Keratinocyte (primary cell): ENCODE measurements around the gene PIGZ. TPM values are rescaled to one million over a fixed set of nuclear protein-coding genes. Genes with fewer than 3 reads are reported as not detected.

ENCODE experiments used
- DNase-seq: peaks from one replicate; pipeline ENCODE4 v3.0.0-alpha.2; 2011; ENCODE audit warnings: low read depth, missing footprints, low spot score
- FAIRE-seq: peaks from 2 replicates; lab custom pipeline; 2011; peaks lifted over from hg19 to GRCh38; lab: Jason Lieb, UNC
- H2AFZ ChIP-seq: 2 replicates; pipeline ENCODE4 v1.6.0; 2012; ENCODE audit warnings: low read length, control low read depth, inconsistent platforms; ENCODE audit not compliant: control insufficient read depth
- H3K27ac ChIP-seq: 2 replicates; pipeline ENCODE4 v1.5.1; 2011; ENCODE audit warnings: low read length; ENCODE audit not compliant: control insufficient read depth, insufficient read depth
- H3K27me3 ChIP-seq: 3 replicates; pipeline ENCODE4 v1.6.0; 2011; ENCODE audit warnings: low read length; ENCODE audit not compliant: control insufficient read depth, insufficient read depth; ENCODE audit errors: extremely low read depth
- H3K36me3 ChIP-seq, 2 experiments: 2 replicates in 1 of 2; 3 replicates in 1 of 2; pipeline ENCODE4 v1.5.1; 2011; ENCODE audit warnings: low read length in 2 of 2, mild to moderate bottlenecking in 1 of 2; ENCODE audit not compliant: control insufficient read depth in 2 of 2, insufficient read depth in 2 of 2; ENCODE audit errors: extremely low read depth in 1 of 2
- H3K4me1 ChIP-seq: 3 replicates; pipeline ENCODE4 v1.5.1; 2011; ENCODE audit warnings: low read length; ENCODE audit not compliant: control insufficient read depth, insufficient read depth; ENCODE audit errors: extremely low read depth
- H3K4me2 ChIP-seq: 3 replicates; pipeline ENCODE4 v1.6.0; 2011; ENCODE audit warnings: low read depth, low read length; ENCODE audit not compliant: control insufficient read depth, insufficient read depth; ENCODE audit errors: extremely low read depth
- H3K4me3 ChIP-seq, 3 experiments: fragments of 200-600 bp in 1 of 3; sonication (generic) in 1 of 3; 2 replicates in 2 of 3; 3 replicates in 1 of 3; pipeline ENCODE4 v1.5.1; 2011 to 2016; ENCODE audit warnings: low read length in 3 of 3, mild to moderate bottlenecking in 3 of 3, control low read depth in 2 of 3, inconsistent platforms in 1 of 3, low read depth in 1 of 3, mixed read lengths in 1 of 3, mixed run types in 1 of 3, moderate library complexity in 1 of 3; ENCODE audit not compliant: control insufficient read depth in 2 of 3, insufficient read depth in 2 of 3; ENCODE audit errors: extremely low read depth in 1 of 3
- H3K79me2 ChIP-seq: 2 replicates; pipeline ENCODE4 v1.6.0; 2012; ENCODE audit warnings: low read length; ENCODE audit not compliant: control insufficient read depth, insufficient read depth
- H3K9ac ChIP-seq: 3 replicates; pipeline ENCODE4 v1.6.0; 2011; ENCODE audit warnings: low read length; ENCODE audit not compliant: control insufficient read depth, insufficient read depth; ENCODE audit errors: extremely low read depth
- H3K9me1 ChIP-seq: 3 replicates; pipeline ENCODE4 v1.6.0; 2011; ENCODE audit warnings: low read length; ENCODE audit not compliant: control insufficient read depth, insufficient read depth; ENCODE audit errors: extremely low read depth
- H3K9me3 ChIP-seq: 2 replicates; pipeline ENCODE4 v1.5.1; 2012; ENCODE audit warnings: low read depth, low read length; ENCODE audit not compliant: control insufficient read depth
- H4K20me1 ChIP-seq: 3 replicates; pipeline ENCODE4 v1.6.0; 2011; ENCODE audit warnings: low read length; ENCODE audit not compliant: control insufficient read depth, insufficient read depth; ENCODE audit errors: extremely low read depth
- CTCF ChIP-seq, 3 experiments: IDR thresholded peaks in 1 of 3; conservative IDR thresholded peaks in 1 of 3; optimal IDR thresholded peaks in 1 of 3; 2 replicates in 2 of 3; 3 replicates in 1 of 3; pipeline versions ENCODE3 to v1.5.1; 2011; ENCODE audit warnings: low read length in 3 of 3, mild to moderate bottlenecking in 3 of 3, moderate library complexity in 2 of 3, control low read depth in 1 of 3, inconsistent platforms in 1 of 3; ENCODE audit not compliant: insufficient read depth in 2 of 3; ENCODE audit errors: extremely low read depth in 1 of 3
- EZH2 ChIP-seq: IDR thresholded peaks from one replicate; pipeline ENCODE4 v1.6.1; 2012; ENCODE audit warnings: inconsistent platforms, mild to moderate bottlenecking, low read length, moderate library complexity
- dilution Hi-C: fragments of 300-500 bp; cut with MboI; formaldehyde crosslinking; loops from one replicate; pipeline ENCODE4 v1.7.0; 2020; ENCODE audit warnings: low sequenced_read_pairs; ENCODE audit not compliant: extremely low pct_ligation_motif_present
- polyA plus RNA-seq, 5 experiments: library from polyadenylated mRNA; depleted of rRNA in 3 of 5; stranded (reverse) in 3 of 5; stranded (forward) in 1 of 5; unstranded in 1 of 5; fragments of >200 nt; gene quantifications; 1 replicate in 1 of 5; 2 replicates in 3 of 5; 3 replicates in 1 of 5; pipeline versions ENCODE4 v1.2.1 to v1.2.3, GENCODE V29; 2011 to 2012; ENCODE audit warnings: missing spikeins in 2 of 5, low read depth in 1 of 5, low replicate concordance in 1 of 5

PIGZ gene
- polyA plus RNA-seq, 1 donor (not counting 4 experiments of a cell fraction or from before 2014, with no cell fraction given): 1.4 TPM

DNA sequence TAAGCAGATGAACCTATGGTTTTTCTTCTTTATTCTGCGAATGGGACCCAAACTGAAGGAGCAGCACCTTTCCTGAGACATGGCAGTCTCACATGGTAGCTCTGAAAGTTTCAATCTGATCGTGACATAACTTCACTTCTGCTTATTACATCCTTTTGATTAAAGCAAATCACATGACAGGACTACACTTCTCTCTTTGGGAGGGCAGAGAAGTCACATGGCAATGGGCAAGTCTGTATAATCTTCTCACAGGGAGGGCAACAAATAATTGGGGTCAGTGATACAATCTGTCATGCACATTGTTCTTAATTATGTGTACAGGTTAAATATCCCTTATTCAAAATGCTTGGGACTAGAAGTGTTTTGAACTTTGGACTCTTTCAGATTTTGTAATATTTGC lies 47.9 kb downstream of the PIGZ start:
- Histone ChIP-seq H3K9me1 (no peaks in the 10 kb centered on the region), H4K20me1 (no peaks in the 10 kb centered on the region), H3K4me1 (no peaks in the 10 kb centered on the region), H3K4me2 (no peak overlapping the region), H3K27ac (no peak overlapping the region), H2AFZ (no peak overlapping the region), H3K79me2 (no peaks in the 10 kb centered on the region), H3K9ac (no peak overlapping the region), H3K27me3 (no peaks in the 10 kb centered on the region), H3K36me3 (peaks cover 0 to 6% of the 10 kb centered on the region in 2 experiments), H3K4me3 (no peak overlapping the region), H3K9me3 (no peaks in the 10 kb centered on the region)
- TF ChIP-seq CTCF (optimal IDR thresholded peaks at IDR 0.05 in 1 of 3, IDR thresholded peaks at IDR 0.05 in 1 of 3, conservative IDR thresholded peaks at IDR 0.05 in 1 of 3; ENCODE audit: extremely low read depth in 1 of 3, insufficient read depth in 2 of 3, low read length in 3 of 3) (no peak), EZH2 (no peak)
- dilution Hi-C loops: no loop called here
- FAIRE-seq (no peak), DNase-seq (no peak)

GRCh38 chr3:196918968-196919367 lies 49.7 kb downstream of the PIGZ start:
- no peaks in the 10 kb centered on the region for H3K79me2 ChIP-seq
- H3K4me3 ChIP-seq: no peak overlapping the region
- no peaks in the 10 kb centered on the region for H3K9me1 ChIP-seq
- H3K4me1 ChIP-seq: no peaks in the 10 kb centered on the region
- dilution Hi-C loops: no loop called here
- H2AFZ ChIP-seq: no peak overlapping the region
- H3K27me3 ChIP-seq: no peaks in the 10 kb centered on the region
- H3K9ac ChIP-seq: no peak overlapping the region
- H3K27ac ChIP-seq: no peak overlapping the region
- no peaks in the 10 kb centered on the region for H4K20me1 ChIP-seq
- peaks cover 8 to 16% of the 10 kb centered on the region in 2 experiments for H3K36me3 ChIP-seq
- no peak overlapping the region for H3K4me2 ChIP-seq
- FAIRE-seq: no peak
- no peak for TF ChIP-seq CTCF (optimal IDR thresholded peaks at IDR 0.05 in 1 of 3, IDR thresholded peaks at IDR 0.05 in 1 of 3, conservative IDR thresholded peaks at IDR 0.05 in 1 of 3; ENCODE audit: extremely low read depth in 1 of 3, insufficient read depth in 2 of 3, low read length in 3 of 3)
- TF ChIP-seq EZH2: no peak
- DNase-seq: no peak
- no peaks in the 10 kb centered on the region for H3K9me3 ChIP-seq
